ENCODE measurements around the gene RNF224.

Gene RNF224

DNA sequence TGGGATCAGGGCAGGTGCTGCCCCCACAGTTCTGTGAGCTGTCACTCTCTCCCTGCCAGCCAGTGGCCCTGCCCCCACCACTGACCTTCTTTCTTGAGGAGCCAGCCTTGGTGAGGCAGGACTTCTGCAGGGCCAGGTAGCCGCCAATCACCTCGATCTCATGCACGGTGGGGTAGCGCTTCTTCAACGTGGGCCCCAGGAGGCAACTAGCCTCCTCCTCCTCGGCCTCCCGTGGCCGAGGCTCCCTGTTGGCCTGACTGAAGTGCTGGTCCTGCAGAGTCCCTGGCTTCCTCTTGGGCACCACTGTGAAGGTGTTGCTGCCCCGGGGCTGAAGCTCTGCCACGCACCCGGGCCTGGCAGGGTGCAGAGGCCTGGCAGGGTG lies 28.4 kb upstream of the RNF224 start:
- no peak overlapping the region for H3K27ac ChIP-seq
- intact Hi-C loops (cut with DNase I; ENCODE audit: low total_unique reads) = no loop called here
- H3K4me3 ChIP-seq = peak overlapping the region in 1 of 2 donors; percentile 62
- H3K36me3 ChIP-seq = no peaks in the 10 kb centered on the region
- no peaks in the 10 kb centered on the region for H3K27me3 ChIP-seq
- DNase-seq = no peak
- peaks cover 4 to 82% (median 42%) of the 10 kb centered on the region in 4 donors for H3K4me1 ChIP-seq
- H3K9me3 ChIP-seq = no peaks in the 10 kb centered on the region
- TF ChIP-seq, protein P1, sequence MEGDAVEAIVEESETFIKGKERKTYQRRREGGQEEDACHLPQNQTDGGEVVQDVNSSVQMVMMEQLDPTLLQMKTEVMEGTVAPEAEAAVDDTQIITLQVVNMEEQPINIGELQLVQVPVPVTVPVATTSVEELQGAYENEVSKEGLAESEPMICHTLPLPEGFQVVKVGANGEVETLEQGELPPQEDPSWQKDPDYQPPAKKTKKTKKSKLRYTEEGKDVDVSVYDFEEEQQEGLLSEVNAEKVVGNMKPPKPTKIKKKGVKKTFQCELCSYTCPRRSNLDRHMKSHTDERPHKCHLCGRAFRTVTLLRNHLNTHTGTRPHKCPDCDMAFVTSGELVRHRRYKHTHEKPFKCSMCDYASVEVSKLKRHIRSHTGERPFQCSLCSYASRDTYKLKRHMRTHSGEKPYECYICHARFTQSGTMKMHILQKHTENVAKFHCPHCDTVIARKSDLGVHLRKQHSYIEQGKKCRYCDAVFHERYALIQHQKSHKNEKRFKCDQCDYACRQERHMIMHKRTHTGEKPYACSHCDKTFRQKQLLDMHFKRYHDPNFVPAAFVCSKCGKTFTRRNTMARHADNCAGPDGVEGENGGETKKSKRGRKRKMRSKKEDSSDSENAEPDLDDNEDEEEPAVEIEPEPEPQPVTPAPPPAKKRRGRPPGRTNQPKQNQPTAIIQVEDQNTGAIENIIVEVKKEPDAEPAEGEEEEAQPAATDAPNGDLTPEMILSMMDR (IDR thresholded peaks at IDR 0.05) = no peak

DNA sequence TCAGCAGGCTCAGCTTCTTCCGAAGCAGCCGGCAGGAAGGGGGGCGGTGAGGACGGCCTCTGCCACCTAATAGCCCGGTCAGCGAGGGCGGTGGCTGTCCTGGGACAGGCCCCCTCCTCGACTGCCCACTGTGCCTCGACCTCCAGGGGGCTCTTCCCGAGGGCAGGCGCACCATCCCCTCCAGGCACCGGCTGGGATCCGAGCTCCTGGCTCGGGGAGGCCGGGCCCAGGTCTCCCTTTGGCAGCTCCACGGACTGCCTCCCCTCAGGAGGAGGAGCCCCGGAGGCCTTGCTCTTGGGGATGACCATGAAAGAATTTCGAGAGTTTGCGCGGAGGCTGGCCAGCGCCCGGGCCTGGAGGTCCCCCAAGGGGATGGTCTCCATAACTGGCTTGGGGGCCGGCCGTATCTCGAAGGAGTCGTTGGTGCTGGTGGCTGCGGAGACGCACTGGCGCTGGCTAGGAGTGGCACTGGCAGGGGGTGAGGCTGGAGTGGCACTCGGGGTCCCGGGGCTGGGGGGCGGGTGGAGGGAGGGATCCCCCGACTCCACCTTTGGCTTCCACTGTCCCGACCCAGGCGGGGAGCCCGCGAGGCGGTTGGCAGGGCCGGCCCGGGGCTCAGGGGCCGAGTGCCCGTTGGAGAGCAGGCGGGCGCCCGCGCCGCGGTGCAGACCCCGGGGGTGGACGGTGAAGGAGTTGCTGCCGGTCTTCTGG lies 27.7 kb upstream of the RNF224 start:
- Histone ChIP-seq H3K36me3 (no peaks in the 10 kb centered on the region), H3K4me3 (peak overlapping the region; percentile 57 to 62), H3K9me3 (no peaks in the 10 kb centered on the region), H3K4me1 (peaks cover 4 to 82% (median 49%) of the 10 kb centered on the region in 4 donors), H3K27me3 (no peaks in the 10 kb centered on the region), H3K27ac (peak overlapping the region; percentile 51 to 60)
- intact Hi-C loops (cut with DNase I; ENCODE audit: low total_unique reads) = no loop called here
- no peak for DNase-seq
- TF ChIP-seq, protein P1 (IDR thresholded peaks at IDR 0.05) = no peak

DNA sequence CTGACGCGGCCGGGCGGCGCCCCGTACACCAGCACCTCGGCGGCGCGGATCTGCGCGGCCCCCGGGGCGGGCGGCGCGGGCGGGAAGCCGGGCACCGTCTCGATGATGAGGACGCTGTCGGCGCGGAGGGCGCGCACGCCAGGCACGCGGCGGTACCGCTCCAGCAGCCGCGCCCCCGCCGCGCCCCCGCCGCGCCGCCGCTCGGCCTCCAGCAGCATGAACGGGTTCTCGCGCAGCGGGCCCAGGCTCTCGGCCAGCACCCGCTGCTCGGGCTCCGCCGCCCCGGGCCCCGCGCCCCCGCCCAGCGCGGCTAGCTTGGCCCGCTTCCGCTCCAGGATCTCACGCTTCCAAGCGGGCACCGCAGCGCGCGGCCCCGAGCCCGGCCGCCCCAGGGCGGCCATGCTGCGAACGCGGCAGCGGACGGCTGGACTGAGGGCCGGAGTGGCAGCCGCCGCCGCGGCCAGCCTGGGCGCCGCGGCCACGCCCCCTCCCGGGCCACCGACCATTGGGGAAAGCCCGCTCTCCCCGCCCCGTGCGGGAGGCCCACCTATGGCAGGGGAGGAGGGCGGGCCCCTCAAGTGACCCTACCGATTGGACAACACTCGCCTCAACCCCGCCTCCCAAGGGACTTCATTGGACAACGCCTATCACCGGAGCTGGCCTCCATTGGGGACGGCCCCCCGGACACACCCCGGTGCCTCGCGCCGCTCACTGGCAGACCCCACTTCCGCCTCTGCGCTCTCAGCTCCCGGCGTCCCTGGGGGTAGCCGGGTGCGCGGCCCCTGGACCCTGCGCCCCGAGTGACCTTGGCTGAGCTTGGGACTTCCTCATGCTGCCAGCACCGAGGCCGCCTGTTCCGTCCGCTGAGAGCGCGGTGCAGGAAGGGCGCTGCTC lies 26.7 kb upstream of the RNF224 start, which contains the start of gene TPRN:
Gene TPRN, minus strand, starts transcription at position 431 of the 894 bp plus-strand sequence. Its CDS starts 30 bp downstream, at position 401.
- H3K36me3 ChIP-seq = no peaks in the 10 kb centered on the region
- peak within 1 kb of the TSS; percentile 73 to 86 for H3K27ac ChIP-seq
- peaks cover 4 to 77% (median 55%) of the 10 kb centered on the region in 4 donors for H3K4me1 ChIP-seq
- H3K27me3 ChIP-seq = no peaks in the 10 kb centered on the region
- DNase-seq = peak; percentile 100
- peak within 1 kb of the TSS; percentile 57 to 62 for H3K4me3 ChIP-seq
- intact Hi-C loops (cut with DNase I; ENCODE audit: low total_unique reads) = no loop called here
- TF ChIP-seq, protein P1 (IDR thresholded peaks at IDR 0.05) = peak in 1 of 2 experiments; percentile 16
- H3K9me3 ChIP-seq = no peaks in the 10 kb centered on the region

DNA sequence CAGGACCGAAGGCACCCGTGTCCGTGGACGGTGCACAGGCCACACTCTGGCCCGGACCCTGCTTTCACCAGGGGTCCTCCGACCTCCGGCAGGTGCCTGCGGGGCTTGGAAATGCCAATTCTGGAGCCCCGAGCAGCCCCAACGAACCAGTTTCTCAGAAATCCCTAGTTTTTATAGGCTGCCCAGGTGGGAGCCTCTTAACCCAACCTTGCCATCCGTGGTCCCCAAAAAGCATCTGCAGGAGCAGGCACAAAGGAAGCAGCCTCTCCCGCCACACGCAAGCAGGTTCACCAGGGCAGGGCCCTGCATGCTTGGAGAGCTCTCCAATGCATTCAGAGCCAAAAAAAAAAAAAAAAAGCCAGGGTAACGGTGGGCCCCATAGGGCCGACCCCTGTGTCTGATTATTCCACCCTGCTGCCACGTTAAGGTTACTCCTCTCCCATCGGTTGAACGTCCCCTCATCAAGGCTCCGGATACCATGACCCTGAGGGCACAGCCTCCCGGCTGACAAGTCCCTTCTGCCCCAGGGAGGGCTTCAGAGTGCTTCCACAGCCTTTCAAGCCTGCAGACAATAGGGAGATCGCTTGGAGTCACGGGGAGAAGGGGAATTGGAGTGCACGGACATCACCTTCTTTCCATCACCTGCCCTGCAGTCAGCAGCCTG lies 26.0 kb upstream of the RNF224 start:
- H3K4me1 ChIP-seq = peaks cover 4 to 78% (median 59%) of the 10 kb centered on the region in 4 donors
- intact Hi-C loops (cut with DNase I; ENCODE audit: low total_unique reads) = no loop called here
- TF ChIP-seq, protein P1 (IDR thresholded peaks at IDR 0.05) = no peak

DNA sequence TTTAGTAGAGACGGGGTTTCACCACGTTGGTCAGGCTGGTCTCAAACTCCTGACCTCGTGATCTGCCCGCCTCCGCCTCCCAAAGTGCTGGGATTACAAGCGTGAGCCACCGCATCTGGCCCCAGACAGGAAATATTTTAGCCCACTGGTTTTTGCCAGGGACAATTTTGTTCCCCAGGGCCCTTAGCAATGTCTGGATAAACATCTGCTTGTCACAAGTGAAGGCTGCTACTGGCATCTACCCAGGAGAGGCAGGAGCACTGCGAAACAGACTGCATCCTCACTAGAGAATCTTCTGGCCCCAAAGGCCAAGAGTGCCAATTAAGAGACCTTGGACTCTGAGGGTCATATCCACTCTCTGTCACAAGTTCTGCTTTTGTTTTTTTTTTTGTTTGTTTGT lies 24.3 kb upstream of the RNF224 start:
- Histone ChIP-seq H3K27ac (no peak overlapping the region), H3K4me1 (peaks cover 4 to 76% (median 62%) of the 10 kb centered on the region in 4 donors), H3K27me3 (no peaks in the 10 kb centered on the region), H3K36me3 (peaks cover 0 to 4% (median 0%) of the 10 kb centered on the region in 3 donors), H3K4me3 (no peak overlapping the region), H3K9me3 (no peaks in the 10 kb centered on the region)
- TF ChIP-seq, protein P1 (IDR thresholded peaks at IDR 0.05) = no peak
- intact Hi-C loops (cut with DNase I; ENCODE audit: low total_unique reads) = no loop called here
- DNase-seq = no peak

More for the DNA sequence above, 26.0 kb upstream of the RNF224 start:
- no peak for DNase-seq
- H3K36me3 ChIP-seq = no peaks in the 10 kb centered on the region
- H3K27ac ChIP-seq = peak overlapping the region; percentile 73 to 86
- H3K4me3 ChIP-seq = peak overlapping the region; percentile 57 to 62
- no peaks in the 10 kb centered on the region for H3K9me3 ChIP-seq
- H3K27me3 ChIP-seq = no peaks in the 10 kb centered on the region

Measured in tibial artery (tissue), 4 donors.